Naive thymus-derived CD8-positive, alpha-beta T cell (primary cell): ENCODE data around the gene ELOVL3. TPM values are rescaled to one million over a fixed set of nuclear protein-coding genes. Genes with fewer than 3 reads are reported as not detected.

ENCODE experiments used
- ATAC-seq, 2 donors: fragments of 150-1000 bp; cut with Tn5 transposase in 1 of 2; sonication (Bioruptor Pico), chemical (Tn5 transposase) in 1 of 2; 1 replicate in 1 of 2; 2 replicates in 1 of 2; pipeline ENCODE4 v1.10.0; 2021; ENCODE audit warnings: mild to moderate bottlenecking in 2 of 2, moderate library complexity in 2 of 2
- POLR2A ChIA-PET: fragments of 350-600 bp; sonication (Branson Sonifier 250); formaldehyde crosslinking; loops from one replicate; lab custom pipeline; 2021; ENCODE audit warnings: antibody characterized with exemption; lab: Charles Lee
- DNase-seq, 10 donors: peaks; one replicate each; pipeline versions ENCODE4 v3.0.0 to v3.0.0-alpha.2; 2020 to 2022
- H3K27ac Mint-ChIP-seq, 10 donors: one replicate each; pipeline ENCODE4 v1.8.0; 2020 to 2022; ENCODE audit warnings: mild to moderate bottlenecking in 10 of 10, mixed read lengths in 10 of 10, moderate library complexity in 4 of 10, inconsistent platforms in 1 of 10
- H3K27me3 Mint-ChIP-seq, 5 donors: one replicate each; pipeline ENCODE4 v1.8.0; 2021 to 2022; ENCODE audit warnings: mixed read lengths in 5 of 5
- H3K36me3 Mint-ChIP-seq, 3 donors: one replicate each; pipeline ENCODE4 v1.8.0; 2020 to 2022; ENCODE audit warnings: mixed read lengths in 3 of 3, mild to moderate bottlenecking in 2 of 3, inconsistent platforms in 1 of 3
- H3K4me1 Mint-ChIP-seq, 4 donors: one replicate each; pipeline ENCODE4 v1.8.0; 2021 to 2022; ENCODE audit warnings: mixed read lengths in 4 of 4
- H3K4me3 Mint-ChIP-seq, 10 donors: one replicate each; pipeline ENCODE4 v1.8.0; 2020 to 2022; ENCODE audit warnings: mild to moderate bottlenecking in 10 of 10, mixed read lengths in 10 of 10, moderate library complexity in 6 of 10, inconsistent platforms in 1 of 10
- H3K9me3 Mint-ChIP-seq, 9 donors: one replicate each; pipeline ENCODE4 v1.8.0; 2020 to 2022; ENCODE audit warnings: mixed read lengths in 9 of 9, mild to moderate bottlenecking in 3 of 9, inconsistent platforms in 1 of 9, moderate library complexity in 1 of 9
- polyA plus RNA-seq, 3 donors: library from polyadenylated mRNA; unstranded; fragments of 300-500 nt; fragmentation: Illumina TruSeq; gene quantifications; one replicate each; pipeline ENCODE4 v1.2.3, GENCODE V29; 2021
- total RNA-seq, 8 experiments: library from RNA in 2 of 8; stranded (reverse) in 2 of 8; gene quantifications; one replicate each; pipeline ENCODE4 v1.2.3 and lab custom pipeline; 2021 to 2026

Gene ELOVL3
- total and polyA plus RNA-seq, 5 experiments from 2014 or later: not detected

GRCh38 chr10:102264371-102264770 lies 38.3 kb downstream of the ELOVL3 start:
- Mint-ChIP-seq H3K36me3 (peaks cover 0 to 81% (median 26%) of the 10 kb centered on the region in 3 donors), H3K9me3 (no peaks in the 10 kb centered on the region), H3K27me3 (no peaks in the 10 kb centered on the region), H3K27ac (peak overlapping the region in 1 of 10 donors; percentile 7), H3K4me1 (peaks cover 37 to 59% (median 47%) of the 10 kb centered on the region in 4 donors), H3K4me3 (no peak overlapping the region)
- POLR2A ChIA-PET: no interaction called here
- DNase-seq (no peak), ATAC-seq (no peak)

DNA sequence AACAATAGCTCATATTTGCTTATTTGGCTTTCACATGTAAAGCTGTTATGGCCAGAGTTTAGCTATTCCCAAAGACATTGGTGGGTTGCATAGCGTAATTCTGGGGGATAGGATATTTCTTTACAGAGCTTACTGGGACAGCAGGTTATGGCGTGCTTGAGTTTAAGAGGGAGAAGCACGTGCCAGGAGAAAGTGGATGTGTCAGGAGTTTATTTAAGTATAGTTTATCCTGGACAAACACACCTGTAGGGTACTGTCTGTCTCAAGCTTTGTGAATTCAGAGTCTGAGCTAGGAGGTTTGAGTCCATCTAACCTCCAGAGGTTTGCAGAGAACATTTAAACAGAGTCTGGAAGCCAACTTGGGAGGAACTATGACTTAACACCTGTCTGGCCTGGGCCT lies 40.6 kb downstream of the ELOVL3 start:
- ATAC-seq (no peak), DNase-seq (no peak)
- no peak overlapping the region for H3K4me3 Mint-ChIP-seq
- H3K4me1 Mint-ChIP-seq: peaks cover 33 to 67% (median 51%) of the 10 kb centered on the region in 4 donors
- H3K27me3 Mint-ChIP-seq: no peaks in the 10 kb centered on the region
- H3K9me3 Mint-ChIP-seq: no peaks in the 10 kb centered on the region
- peak overlapping the region in 3 of 10 donors; percentile 35 to 68 (median 37) for H3K27ac Mint-ChIP-seq
- POLR2A ChIA-PET: no interaction called here
- peaks cover 0 to 60% (median 19%) of the 10 kb centered on the region in 3 donors for H3K36me3 Mint-ChIP-seq

DNA sequence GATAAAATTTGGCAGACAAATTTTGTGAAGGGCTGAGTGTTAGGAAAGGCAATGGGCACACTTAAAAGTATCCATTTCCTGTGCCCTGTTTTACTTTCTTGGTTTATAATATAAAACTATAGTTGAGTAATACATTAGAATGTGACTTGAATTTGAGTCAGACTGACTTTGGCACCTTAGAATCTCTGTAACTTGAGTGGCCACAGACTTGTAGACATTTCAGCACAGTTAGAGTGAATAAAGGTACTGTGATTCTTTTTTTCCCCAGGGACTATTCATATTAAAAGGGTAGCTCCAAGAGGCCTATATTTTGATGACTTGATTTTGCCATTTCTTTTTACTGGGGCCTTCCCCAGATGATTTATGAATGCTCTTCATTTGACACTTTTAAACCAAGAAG lies 41.6 kb downstream of the ELOVL3 start:
- Mint-ChIP-seq H3K4me1 (peaks cover 28 to 71% (median 56%) of the 10 kb centered on the region in 4 donors), H3K27ac (peak overlapping the region in 7 of 10 donors; percentile 6 to 77 (median 39)), H3K27me3 (no peaks in the 10 kb centered on the region), H3K4me3 (no peak overlapping the region), H3K9me3 (no peaks in the 10 kb centered on the region), H3K36me3 (peaks cover 0 to 58% (median 15%) of the 10 kb centered on the region in 3 donors)
- DNase-seq: no peak
- POLR2A ChIA-PET: no interaction called here
- no peak for ATAC-seq

- POLR2A ChIA-PET: interaction anchor here (0.6 kb wide), 1 partner anchor 734 kb away, joined by 4 read pairs; no protein-coding TSS in a partner anchor
- H3K4me1 Mint-ChIP-seq: peaks cover 28 to 70% (median 52%) of the 10 kb centered on the region in 4 donors
Measured at GRCh38 chr10:102268375-102268888, 42.3 kb downstream of the ELOVL3 start.

DNA sequence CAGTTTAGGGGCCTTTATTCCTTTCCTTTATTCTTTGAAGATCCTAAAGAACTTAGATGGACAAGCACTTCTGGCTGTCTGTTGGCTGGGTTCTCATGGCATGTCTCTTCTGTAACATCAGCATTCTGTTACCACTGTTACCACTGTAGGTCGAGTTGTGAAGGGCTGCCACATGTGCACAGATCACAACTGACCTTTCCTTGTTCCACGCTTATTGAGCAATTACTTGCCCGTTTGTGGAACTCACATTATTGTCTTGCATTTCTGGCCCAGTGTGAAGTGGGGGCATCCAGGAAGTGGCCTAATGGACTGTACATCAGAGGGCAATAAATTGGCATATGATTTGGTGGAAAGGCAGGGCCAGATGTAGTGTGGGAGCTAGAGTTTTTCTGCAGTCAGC lies 42.9 kb downstream of the ELOVL3 start:
- Mint-ChIP-seq H3K36me3 (peaks cover 0 to 48% (median 7%) of the 10 kb centered on the region in 3 donors), H3K27me3 (no peaks in the 10 kb centered on the region), H3K27ac (peak overlapping the region in 3 of 10 donors; percentile 6 to 16 (median 10)), H3K4me3 (peak overlapping the region in 1 of 10 donors; percentile 12), H3K4me1 (peaks cover 28 to 72% (median 51%) of the 10 kb centered on the region in 4 donors), H3K9me3 (no peaks in the 10 kb centered on the region)
- POLR2A ChIA-PET: no interaction called here
- DNase-seq (no peak), ATAC-seq (no peak)

More at GRCh38 chr10:102268375-102268888, 42.3 kb downstream of the ELOVL3 start:
- Mint-ChIP-seq H3K4me3 (no peak overlapping the region), H3K9me3 (no peaks in the 10 kb centered on the region), H3K27me3 (no peaks in the 10 kb centered on the region), H3K27ac (peak overlapping the region in 7 of 10 donors; percentile 6 to 77 (median 39)), H3K36me3 (peaks cover 0 to 53% (median 11%) of the 10 kb centered on the region in 3 donors)
- no peak for ATAC-seq
- no peak for DNase-seq

DNA sequence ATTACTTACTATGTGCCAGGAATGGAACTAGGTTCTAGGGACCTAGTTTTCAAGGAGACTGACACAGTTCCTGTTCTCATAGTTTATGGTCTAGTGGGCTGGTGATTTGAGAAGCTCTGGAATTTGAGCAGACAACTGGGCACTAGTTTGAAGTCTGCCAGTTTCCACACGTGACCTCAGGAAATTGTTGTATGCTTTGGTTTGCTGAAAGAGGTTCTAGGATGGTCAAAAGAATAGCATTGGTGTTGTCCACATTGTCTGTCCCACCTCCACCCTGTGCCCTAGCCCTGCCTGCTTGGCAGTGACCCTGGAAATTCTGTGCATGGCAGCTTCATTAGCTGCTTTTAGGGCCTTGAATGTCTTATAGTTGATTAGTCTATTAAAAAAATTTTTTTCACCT lies 48.0 kb downstream of the ELOVL3 start:
- POLR2A ChIA-PET: no interaction called here
- H3K27ac Mint-ChIP-seq: no peak overlapping the region
- H3K4me1 Mint-ChIP-seq: peaks cover 6 to 52% (median 24%) of the 10 kb centered on the region in 4 donors
- H3K27me3 Mint-ChIP-seq: no peaks in the 10 kb centered on the region
- H3K36me3 Mint-ChIP-seq: peaks cover 0 to 25% (median 2%) of the 10 kb centered on the region in 3 donors
- DNase-seq (no peak), ATAC-seq (no peak)
- H3K4me3 Mint-ChIP-seq: no peak overlapping the region
- no peaks in the 10 kb centered on the region for H3K9me3 Mint-ChIP-seq

DNA sequence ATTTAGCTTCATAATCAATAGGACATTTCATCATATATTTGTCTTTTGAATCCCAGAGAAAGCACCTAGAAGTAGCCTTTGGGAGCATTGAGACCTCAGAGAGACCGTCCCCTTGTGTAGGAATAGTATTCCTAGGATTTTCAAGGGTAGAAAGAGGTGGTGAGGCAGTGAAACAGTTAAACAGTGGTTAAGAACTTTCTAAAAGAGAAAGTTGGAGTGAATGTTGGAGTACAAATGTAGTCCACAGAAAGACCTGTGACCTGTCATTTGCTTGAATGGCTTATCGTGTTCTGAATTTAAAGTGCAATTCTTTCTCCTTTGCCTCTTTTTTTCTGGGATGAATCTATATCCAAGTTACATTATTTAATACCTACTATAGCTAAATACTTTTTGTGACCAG lies 49.2 kb downstream of the ELOVL3 start:
- peaks cover 0 to 25% (median 0%) of the 10 kb centered on the region in 3 donors for H3K36me3 Mint-ChIP-seq
- H3K4me1 Mint-ChIP-seq: peaks cover 12 to 59% (median 30%) of the 10 kb centered on the region in 4 donors
- H3K9me3 Mint-ChIP-seq: no peaks in the 10 kb centered on the region
- no peak overlapping the region for H3K4me3 Mint-ChIP-seq
- DNase-seq: no peak
- no peak overlapping the region for H3K27ac Mint-ChIP-seq
- ATAC-seq: no peak
- no peaks in the 10 kb centered on the region for H3K27me3 Mint-ChIP-seq
- POLR2A ChIA-PET: interaction anchor here (0.5 kb wide), 1 partner anchor 220 kb away, joined by 3 read pairs; no protein-coding TSS in a partner anchor

DNA sequence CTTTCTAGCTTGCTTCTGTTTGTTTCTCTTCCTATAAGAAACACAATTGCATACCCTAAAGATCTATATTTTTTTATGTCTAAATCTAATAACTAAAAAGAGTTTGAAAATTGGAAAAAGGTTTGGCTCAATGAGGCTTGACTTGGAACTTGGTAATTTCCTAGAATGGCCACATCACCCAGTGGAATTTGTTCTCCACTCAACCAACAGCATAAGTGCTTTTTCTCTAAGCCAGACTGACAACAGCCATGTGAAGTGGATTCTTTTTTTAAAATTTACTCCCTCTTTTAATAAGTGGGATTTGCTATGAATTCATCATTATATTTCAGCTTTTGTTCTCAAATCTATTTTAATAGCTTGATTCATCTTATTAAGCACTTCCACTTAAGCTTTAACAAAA lies 53.0 kb downstream of the ELOVL3 start:
- POLR2A ChIA-PET: no interaction called here
- no peaks in the 10 kb centered on the region for H3K27me3 Mint-ChIP-seq
- no peak for DNase-seq
- H3K36me3 Mint-ChIP-seq: peaks cover 0 to 21% (median 0%) of the 10 kb centered on the region in 3 donors
- no peaks in the 10 kb centered on the region for H3K9me3 Mint-ChIP-seq
- no peak for ATAC-seq
- no peak overlapping the region for H3K27ac Mint-ChIP-seq
- peaks cover 25 to 57% (median 41%) of the 10 kb centered on the region in 4 donors for H3K4me1 Mint-ChIP-seq
- no peak overlapping the region for H3K4me3 Mint-ChIP-seq

Other genes with a start within 250 kb of the ELOVL3 start
- 10 to 100 TPM; 29.9 to 30.2 TPM for gene ARMH3, start 170.1 kb upstream of the ELOVL3 start, total RNA-seq
- 10 to 100 TPM; 19.9 to 23.1 (median 21.7) TPM for gene ARMH3, start 170.1 kb upstream of the ELOVL3 start, polyA plus RNA-seq
- 10 to 100 TPM; 21.2 to 22.0 TPM for gene HPS6, start 160.9 kb upstream of the ELOVL3 start, total RNA-seq
- gene HPS6, start 160.9 kb upstream of the ELOVL3 start, polyA plus RNA-seq: 10 to 100 TPM; 14.6 to 22.0 (median 16.8) TPM
- gene LDB1, start 105.9 kb upstream of the ELOVL3 start, total RNA-seq: 100 to 1,000 TPM; 149 to 156 TPM
- gene LDB1, start 105.9 kb upstream of the ELOVL3 start, polyA plus RNA-seq: 10 to 100 TPM; 29.2 to 45.1 (median 40.7) TPM
- gene PPRC1, start 93.3 kb upstream of the ELOVL3 start, total RNA-seq: 10 to 100 TPM; 42.4 to 45.1 TPM
- 10 to 100 TPM in 2 of 3 donors, 1 to 10 TPM in 1; 6.2 to 23.7 (median 13.5) TPM for gene PPRC1, start 93.3 kb upstream of the ELOVL3 start, polyA plus RNA-seq
- gene NOLC1, start 73.9 kb upstream of the ELOVL3 start, total RNA-seq: 10 to 100 TPM; 64.0 to 71.2 TPM
- 10 to 100 TPM; 44.1 to 87.9 (median 74.0) TPM for gene NOLC1, start 73.9 kb upstream of the ELOVL3 start, polyA plus RNA-seq
- gene PITX3, start 15.2 kb downstream of the ELOVL3 start, total RNA-seq: not detected
- not detected for gene PITX3, start 15.2 kb downstream of the ELOVL3 start, polyA plus RNA-seq
- gene GBF1, start 19.2 kb downstream of the ELOVL3 start, total RNA-seq: 10 to 100 TPM; 36.9 to 41.0 TPM
- 10 to 100 TPM in 2 of 3 donors, 1 to 10 TPM in 1; 6.3 to 17.1 (median 10.7) TPM for gene GBF1, start 19.2 kb downstream of the ELOVL3 start, polyA plus RNA-seq
- gene NFKB2, start 169.4 kb downstream of the ELOVL3 start, total RNA-seq: 100 to 1,000 TPM; 111 to 123 TPM
- gene NFKB2, start 169.4 kb downstream of the ELOVL3 start, polyA plus RNA-seq: 10 to 100 TPM in 1 of 3 donors, 1 to 10 TPM in 2; 6.1 to 14.6 (median 9.1) TPM
- 10 to 100 TPM; 11.9 to 13.3 TPM for gene PSD, start 192.5 kb downstream of the ELOVL3 start, total RNA-seq
- 1 to 10 TPM; 4.9 to 5.9 (median 5.3) TPM for gene PSD, start 192.5 kb downstream of the ELOVL3 start, polyA plus RNA-seq
- gene FBXL15, start 194.5 kb downstream of the ELOVL3 start, total RNA-seq: 10 to 100 TPM; 18.7 to 21.1 TPM
- gene FBXL15, start 194.5 kb downstream of the ELOVL3 start, polyA plus RNA-seq: 10 to 100 TPM; 26.8 to 35.5 (median 28.5) TPM
- 10 to 100 TPM; 36.5 to 41.7 TPM for gene CUEDC2, start 206.3 kb downstream of the ELOVL3 start, total RNA-seq
- gene CUEDC2, start 206.3 kb downstream of the ELOVL3 start, polyA plus RNA-seq: 10 to 100 TPM; 60.6 to 76.9 (median 70.8) TPM
- under 1 TPM; 0.52 to 0.73 TPM for gene C10orf95, start 225.2 kb downstream of the ELOVL3 start, total RNA-seq
- under 1 TPM; 0.68 to 0.97 (median 0.68) TPM for gene C10orf95, start 225.2 kb downstream of the ELOVL3 start, polyA plus RNA-seq